ENCODE results near the gene BTBD6. TPM values are rescaled to one million over a fixed set of nuclear protein-coding genes. Genes with fewer than 3 reads are reported as not detected.

BTBD6 gene
- total RNA-seq, 3 donors from 2014 or later = 45.7 to 55.8 (median 46.7) TPM

GRCh38 chr14:105204931-105205672, 43.2 kb upstream of the BTBD6 start:
- H3K9me3 ChIP-seq = no peaks in the 10 kb centered on the region
- H3K4me1 ChIP-seq (ENCODE audit: low read depth) = peaks cover 18% of the 10 kb centered on the region
- ATAC-seq (no peak), DNase-seq (no peak)
- H3K36me3 ChIP-seq (ENCODE audit: low read depth) = no peaks in the 10 kb centered on the region
- TF ChIP-seq CTCF (IDR thresholded peaks at IDR 0.05) = no peak
- H3K4me3 ChIP-seq = no peak overlapping the region
- intact Hi-C loops (cut with DNase I, micrococcal nuclease) = loop anchor here (5.0 kb wide), 2 partner anchors 77 to 147 kb away; no protein-coding TSS in a partner anchor

GRCh38 chr14:105205673-105206208, 42.6 kb upstream of the BTBD6 start:
- Histone ChIP-seq H3K9me3 (no peaks in the 10 kb centered on the region), H3K36me3 (ENCODE audit: low read depth) (no peaks in the 10 kb centered on the region), H3K4me3 (no peak overlapping the region), H3K4me1 (ENCODE audit: low read depth) (peaks cover 18% of the 10 kb centered on the region)
- ATAC-seq = peak; percentile 2
- TF ChIP-seq CTCF (IDR thresholded peaks at IDR 0.05) = no peak
- intact Hi-C loops (cut with DNase I, micrococcal nuclease) = no loop called here
- DNase-seq = no peak

- H3K36me3 ChIP-seq (ENCODE audit: low read depth) = no peaks in the 10 kb centered on the region
- intact Hi-C loops (cut with DNase I, micrococcal nuclease) = no loop called here
- DNase-seq = no peak
- ATAC-seq = no peak
- H3K4me1 ChIP-seq (ENCODE audit: low read depth) = peaks cover 18% of the 10 kb centered on the region
- H3K9me3 ChIP-seq = no peaks in the 10 kb centered on the region
- no peak overlapping the region for H3K4me3 ChIP-seq
- TF ChIP-seq CTCF (IDR thresholded peaks at IDR 0.05) = no peak
These were observed 41.5 kb upstream of the BTBD6 start for GRCh38 chr14:105206873-105207272.

- TF ChIP-seq CTCF (IDR thresholded peaks at IDR 0.05) = no peak
- intact Hi-C loops (cut with DNase I, micrococcal nuclease) = no loop called here
- Histone ChIP-seq H3K4me3 (no peak overlapping the region), H3K4me1 (ENCODE audit: low read depth) (peaks cover 18% of the 10 kb centered on the region), H3K9me3 (no peaks in the 10 kb centered on the region), H3K36me3 (ENCODE audit: low read depth) (no peaks in the 10 kb centered on the region)
- ATAC-seq (no peak), DNase-seq (no peak)
These were observed 40.9 kb upstream of the BTBD6 start for GRCh38 chr14:105207460-105207901.

GRCh38 chr14:105207996-105208737, 40.2 kb upstream of the BTBD6 start:
- TF ChIP-seq CTCF (IDR thresholded peaks at IDR 0.05) = no peak
- Histone ChIP-seq H3K4me1 (ENCODE audit: low read depth) (peaks cover 18% of the 10 kb centered on the region), H3K9me3 (no peaks in the 10 kb centered on the region), H3K36me3 (ENCODE audit: low read depth) (no peaks in the 10 kb centered on the region), H3K4me3 (no peak overlapping the region)
- no peak for DNase-seq
- intact Hi-C loops (cut with DNase I, micrococcal nuclease) = no loop called here
- ATAC-seq = no peak
